ENCODE results near the gene XPR1.

GRCh38 chr1:180791806-180792205 is 160.0 kb downstream of the XPR1 start:
- TF ChIP-seq, protein P1, sequence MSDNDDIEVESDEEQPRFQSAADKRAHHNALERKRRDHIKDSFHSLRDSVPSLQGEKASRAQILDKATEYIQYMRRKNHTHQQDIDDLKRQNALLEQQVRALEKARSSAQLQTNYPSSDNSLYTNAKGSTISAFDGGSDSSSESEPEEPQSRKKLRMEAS (IDR thresholded peaks at IDR 0.05): no peak
- TF ChIP-seq YY1 (IDR thresholded peaks at IDR 0.05; ENCODE audit: low read depth) (no peak), ZBTB7A (IDR thresholded peaks at IDR 0.05; ENCODE audit: low read depth) (no peak), RAD21 (IDR thresholded peaks at IDR 0.05; ENCODE audit: low read depth) (no peak), EP300 (IDR thresholded peaks at IDR 0.05; ENCODE audit: borderline replicate concordance) (no peak), CEBPB (IDR thresholded peaks at IDR 0.05) (no peak), REST (IDR thresholded peaks at IDR 0.05; ENCODE audit: low read depth) (no peak), TEAD4 (IDR thresholded peaks at IDR 0.05) (no peak), TAF1 (IDR thresholded peaks at IDR 0.05; ENCODE audit: low read depth) (no peak), TCF12 (IDR thresholded peaks at IDR 0.05; ENCODE audit: low read depth) (no peak)

All from Ishikawa (cell line).